GM23338 (cell line): ENCODE data around the gene ACBD3. TPM values are rescaled to one million over a fixed set of nuclear protein-coding genes. Genes with fewer than 3 reads are reported as not detected.

Experiments used
- ATAC-seq: fragments of 200-7000 bp; cut with Tn5 transposase; 3 replicates; pipeline ENCODE4 v1.9.1; 2020
- DNase-seq: peaks from one replicate; pipeline ENCODE4 v3.0.0-alpha.2; 2015; ENCODE audit warnings: low spot score
- H2AFZ ChIP-seq: fragments of 200-600 bp; sonication (generic); 2 replicates; pipeline ENCODE4 v1.8.0; 2016; ENCODE audit warnings: antibody characterized with exemption, mild to moderate bottlenecking, moderate library complexity
- H3F3A ChIP-seq: fragments of 200-600 bp; sonication (generic); replicated peaks from 2 replicates; pipeline ENCODE4 v1.8.0; 2017; ENCODE audit warnings: antibody characterized with exemption, mixed run types, low read depth
- H3K27ac ChIP-seq: fragments of 200-600 bp; sonication (generic); 2 replicates; pipeline ENCODE4 v1.6.1; 2016; ENCODE audit warnings: low read depth
- H3K27me3 ChIP-seq: fragments of 200-600 bp; sonication (generic); 2 replicates; pipeline ENCODE4 v1.8.0; 2016; ENCODE audit warnings: mild to moderate bottlenecking, mixed run types, moderate library complexity; ENCODE audit not compliant: insufficient read depth
- H3K36me3 ChIP-seq: fragments of 200-600 bp; sonication (generic); 2 replicates; pipeline ENCODE4 v1.8.0; 2016; ENCODE audit warnings: mild to moderate bottlenecking; ENCODE audit not compliant: insufficient read depth
- H3K4me1 ChIP-seq: fragments of 200-600 bp; sonication (generic); 2 replicates; pipeline ENCODE4 v1.8.0; 2016; ENCODE audit warnings: mild to moderate bottlenecking, moderate library complexity; ENCODE audit not compliant: insufficient read depth
- H3K4me2 ChIP-seq: fragments of 200-600 bp; sonication (generic); 2 replicates; pipeline ENCODE4 v1.7.1; 2017; ENCODE audit warnings: mixed run types
- H3K4me3 ChIP-seq: fragments of 200-600 bp; sonication (generic); 2 replicates; pipeline ENCODE4 v1.6.1; 2016; ENCODE audit warnings: mixed run types
- H3K79me2 ChIP-seq: fragments of 200-600 bp; sonication (generic); replicated peaks from 2 replicates; pipeline ENCODE4 v1.8.0; 2017; ENCODE audit warnings: mild to moderate bottlenecking; ENCODE audit not compliant: insufficient read depth
- H3K9me2 ChIP-seq: fragments of 200-600 bp; sonication (generic); 2 replicates; pipeline ENCODE4 v1.8.0; 2017; ENCODE audit not compliant: insufficient read depth
- H4K20me1 ChIP-seq: fragments of 200-600 bp; sonication (generic); replicated peaks from 2 replicates; pipeline ENCODE4 v1.8.0; 2017; ENCODE audit warnings: mild to moderate bottlenecking; ENCODE audit not compliant: insufficient read depth
- H3K27ac Mint-ChIP-seq: 2 replicates; pipeline ENCODE4 v1.8.0; 2020; ENCODE audit warnings: inconsistent platforms, mild to moderate bottlenecking, moderate library complexity, mixed read lengths
- H3K27me3 Mint-ChIP-seq: 3 replicates; pipeline ENCODE4 v1.8.0; 2022; ENCODE audit warnings: low read depth, mild to moderate bottlenecking, moderate library complexity, mixed read lengths, inconsistent platforms; ENCODE audit not compliant: insufficient read depth, poor library complexity
- H3K36me3 Mint-ChIP-seq: 3 replicates; pipeline ENCODE4 v1.8.0; 2021; ENCODE audit warnings: low read depth, mild to moderate bottlenecking, inconsistent platforms, moderate library complexity, mixed read lengths
- H3K4me1 Mint-ChIP-seq: 3 replicates; pipeline ENCODE4 v1.8.0; 2020; ENCODE audit warnings: mild to moderate bottlenecking, inconsistent platforms, mixed read lengths
- H3K4me3 Mint-ChIP-seq: 3 replicates; pipeline ENCODE4 v1.8.0; 2021; ENCODE audit warnings: moderate library complexity, mild to moderate bottlenecking, inconsistent platforms, mixed read lengths
- H3K9me3 Mint-ChIP-seq: 3 replicates; pipeline ENCODE4 v1.8.0; 2020; ENCODE audit warnings: moderate library complexity, mild to moderate bottlenecking, inconsistent platforms, mixed read lengths
- CREB1 ChIP-seq: fragments of 250-450 bp; sonication (Bioruptor Pico); IDR thresholded peaks from 2 replicates; pipeline ENCODE4 v1.5.0; 2020; ENCODE audit warnings: low read depth, mild to moderate bottlenecking, moderate library complexity
- EZH2 ChIP-seq: fragments of 200-600 bp; sonication (generic); IDR thresholded peaks from one replicate; pipeline ENCODE4 v1.8.0; 2017; ENCODE audit warnings: antibody characterized with exemption, mild to moderate bottlenecking, low read depth; ENCODE audit not compliant: unreplicated experiment
- EZH2phosphoT487 ChIP-seq: fragments of 200-600 bp; sonication (generic); IDR thresholded peaks from one replicate; pipeline ENCODE4 v1.8.1; 2018; ENCODE audit warnings: antibody characterized with exemption; ENCODE audit not compliant: unreplicated experiment
- JUNB ChIP-seq: IDR thresholded peaks from one replicate; pipeline ENCODE4 v1.6.1; 2016; ENCODE audit warnings: antibody characterized with exemption; ENCODE audit not compliant: unreplicated experiment
- NANOG ChIP-seq: IDR thresholded peaks from 2 replicates; pipeline ENCODE4 v1.6.1; 2016; ENCODE audit warnings: antibody characterized with exemption, borderline replicate concordance
- POLR2AphosphoS5 ChIP-seq: IDR thresholded peaks from 2 replicates; pipeline ENCODE4 v1.6.1; 2016; ENCODE audit warnings: antibody characterized with exemption, low read depth
- STAT1 ChIP-seq: IDR thresholded peaks from one replicate; pipeline ENCODE4 v1.6.1; 2016; ENCODE audit warnings: antibody characterized with exemption; ENCODE audit not compliant: unreplicated experiment
- ZNF114 ChIP-seq: fragments of 250-450 bp; sonication (Bioruptor Pico); IDR thresholded peaks from 2 replicates; pipeline ENCODE4 v1.5.0; 2020; ENCODE audit warnings: mild to moderate bottlenecking, moderate library complexity
- ZNF331 ChIP-seq: fragments of 250-450 bp; sonication (Bioruptor Pico); IDR thresholded peaks from 2 replicates; pipeline ENCODE4 v1.5.0; 2020; ENCODE audit warnings: low read depth, mild to moderate bottlenecking, moderate library complexity
- polyA plus RNA-seq: library from polyadenylated mRNA; unstranded; fragments of >200 nt; fragmentation: Nextera tagmentation; extraction: Ambion mirVana; gene quantifications from 2 replicates; pipeline ENCODE4 v1.2.1, GENCODE V29; 2016
- total RNA-seq: library from RNA; depleted of rRNA; stranded (reverse); fragments of >200 nt; shearing (Covaris generic); gene quantifications from 2 replicates; pipeline ENCODE4 v1.2.3, GENCODE V29; 2014
- TF ChIP-seq, protein P1 (sequence below): IDR thresholded peaks from 2 replicates; pipeline ENCODE4 v1.6.1; 2016; ENCODE audit warnings: antibody characterized with exemption
- TF ChIP-seq, protein P2 (sequence below), 2 experiments: fragments of 200-600 bp in 1 of 2; sonication (generic) in 1 of 2; conservative IDR thresholded peaks; 2 replicates each; pipeline versions ENCODE4 v1.5.1 to v1.6.1; 2016 to 2017; ENCODE audit warnings: antibody characterized with exemption in 2 of 2, low read depth in 2 of 2, mild to moderate bottlenecking in 2 of 2, moderate library complexity in 1 of 2
- TF ChIP-seq, protein P3 (sequence below): IDR thresholded peaks from one replicate; pipeline ENCODE4 v1.6.1; 2018; ENCODE audit warnings: antibody characterized with exemption; ENCODE audit not compliant: unreplicated experiment
- TF ChIP-seq, protein P4 (sequence below): fragments of 250-450 bp; sonication (Bioruptor Pico); IDR thresholded peaks from 2 replicates; pipeline ENCODE4 v1.5.0; 2020; ENCODE audit warnings: mild to moderate bottlenecking, moderate library complexity

Gene ACBD3
- total and polyA plus RNA-seq, 2 experiments from 2014 or later = 17.1 to 36.2 TPM

DNA sequence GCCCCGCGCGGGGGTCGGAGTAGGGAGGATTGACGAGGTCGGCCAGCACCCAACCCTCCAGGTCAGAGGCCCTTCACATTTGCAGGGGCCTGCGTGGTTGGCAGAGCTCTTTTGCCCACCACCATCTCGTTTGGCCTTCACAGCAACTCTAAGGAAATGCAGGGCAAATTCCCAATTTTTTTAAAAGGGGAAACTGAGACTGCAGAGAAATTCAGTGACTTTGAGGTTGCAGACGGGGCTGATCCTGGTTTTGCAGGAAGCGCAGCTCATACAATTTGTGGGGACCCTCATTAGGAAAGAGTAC is 430 bp upstream of the ACBD3 start:
- DNase-seq (no peak), ATAC-seq (no peak; the same call in 2 of the 3 replicates)
- Histone ChIP-seq H3K36me3 (no peaks in the 10 kb centered on the region), H3K4me3 (peak overlapping the region; percentile 97), H3K79me2 (peaks cover 42% of the 10 kb centered on the region), H2AFZ (peak overlapping the region; percentile 98), H3K4me2 (peak overlapping the region; percentile 96), H4K20me1 (peaks cover 15% of the 10 kb centered on the region), H3K27me3 (no peaks in the 10 kb centered on the region), H3K4me1 (peaks cover 4% of the 10 kb centered on the region; the same call in 1 of the 2 replicates), H3F3A (peaks cover 7% of the 10 kb centered on the region), H3K27ac (peak overlapping the region; percentile 93), H3K9me2 (no peaks in the 10 kb centered on the region)
- Mint-ChIP-seq H3K4me1 (peaks cover 21% of the 10 kb centered on the region), H3K4me3 (peak overlapping the region; percentile 89), H3K27ac (peak overlapping the region; percentile 64), H3K9me3 (no peaks in the 10 kb centered on the region), H3K36me3 (no peaks in the 10 kb centered on the region; the same call in 1 of the 3 replicates), H3K27me3 (peaks cover 2% of the 10 kb centered on the region)
- TF ChIP-seq, protein P1, sequence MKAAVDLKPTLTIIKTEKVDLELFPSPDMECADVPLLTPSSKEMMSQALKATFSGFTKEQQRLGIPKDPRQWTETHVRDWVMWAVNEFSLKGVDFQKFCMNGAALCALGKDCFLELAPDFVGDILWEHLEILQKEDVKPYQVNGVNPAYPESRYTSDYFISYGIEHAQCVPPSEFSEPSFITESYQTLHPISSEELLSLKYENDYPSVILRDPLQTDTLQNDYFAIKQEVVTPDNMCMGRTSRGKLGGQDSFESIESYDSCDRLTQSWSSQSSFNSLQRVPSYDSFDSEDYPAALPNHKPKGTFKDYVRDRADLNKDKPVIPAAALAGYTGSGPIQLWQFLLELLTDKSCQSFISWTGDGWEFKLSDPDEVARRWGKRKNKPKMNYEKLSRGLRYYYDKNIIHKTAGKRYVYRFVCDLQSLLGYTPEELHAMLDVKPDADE = no peak
- TF ChIP-seq, protein P2, sequence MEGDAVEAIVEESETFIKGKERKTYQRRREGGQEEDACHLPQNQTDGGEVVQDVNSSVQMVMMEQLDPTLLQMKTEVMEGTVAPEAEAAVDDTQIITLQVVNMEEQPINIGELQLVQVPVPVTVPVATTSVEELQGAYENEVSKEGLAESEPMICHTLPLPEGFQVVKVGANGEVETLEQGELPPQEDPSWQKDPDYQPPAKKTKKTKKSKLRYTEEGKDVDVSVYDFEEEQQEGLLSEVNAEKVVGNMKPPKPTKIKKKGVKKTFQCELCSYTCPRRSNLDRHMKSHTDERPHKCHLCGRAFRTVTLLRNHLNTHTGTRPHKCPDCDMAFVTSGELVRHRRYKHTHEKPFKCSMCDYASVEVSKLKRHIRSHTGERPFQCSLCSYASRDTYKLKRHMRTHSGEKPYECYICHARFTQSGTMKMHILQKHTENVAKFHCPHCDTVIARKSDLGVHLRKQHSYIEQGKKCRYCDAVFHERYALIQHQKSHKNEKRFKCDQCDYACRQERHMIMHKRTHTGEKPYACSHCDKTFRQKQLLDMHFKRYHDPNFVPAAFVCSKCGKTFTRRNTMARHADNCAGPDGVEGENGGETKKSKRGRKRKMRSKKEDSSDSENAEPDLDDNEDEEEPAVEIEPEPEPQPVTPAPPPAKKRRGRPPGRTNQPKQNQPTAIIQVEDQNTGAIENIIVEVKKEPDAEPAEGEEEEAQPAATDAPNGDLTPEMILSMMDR (conservative IDR thresholded peaks at IDR 0.05; ENCODE audit: low read depth in 2 of 2) = no peak
- TF ChIP-seq STAT1 (no peak), JUNB (no peak), CREB1 (CRISPR knock-in tag) (no peak), EZH2 (no peak), NANOG (no peak), ZNF331 (CRISPR knock-in tag) (no peak), POLR2AphosphoS5 (no peak), ZNF114 (CRISPR knock-in tag) (no peak), EZH2phosphoT487 (no peak)
- TF ChIP-seq, protein P3, sequence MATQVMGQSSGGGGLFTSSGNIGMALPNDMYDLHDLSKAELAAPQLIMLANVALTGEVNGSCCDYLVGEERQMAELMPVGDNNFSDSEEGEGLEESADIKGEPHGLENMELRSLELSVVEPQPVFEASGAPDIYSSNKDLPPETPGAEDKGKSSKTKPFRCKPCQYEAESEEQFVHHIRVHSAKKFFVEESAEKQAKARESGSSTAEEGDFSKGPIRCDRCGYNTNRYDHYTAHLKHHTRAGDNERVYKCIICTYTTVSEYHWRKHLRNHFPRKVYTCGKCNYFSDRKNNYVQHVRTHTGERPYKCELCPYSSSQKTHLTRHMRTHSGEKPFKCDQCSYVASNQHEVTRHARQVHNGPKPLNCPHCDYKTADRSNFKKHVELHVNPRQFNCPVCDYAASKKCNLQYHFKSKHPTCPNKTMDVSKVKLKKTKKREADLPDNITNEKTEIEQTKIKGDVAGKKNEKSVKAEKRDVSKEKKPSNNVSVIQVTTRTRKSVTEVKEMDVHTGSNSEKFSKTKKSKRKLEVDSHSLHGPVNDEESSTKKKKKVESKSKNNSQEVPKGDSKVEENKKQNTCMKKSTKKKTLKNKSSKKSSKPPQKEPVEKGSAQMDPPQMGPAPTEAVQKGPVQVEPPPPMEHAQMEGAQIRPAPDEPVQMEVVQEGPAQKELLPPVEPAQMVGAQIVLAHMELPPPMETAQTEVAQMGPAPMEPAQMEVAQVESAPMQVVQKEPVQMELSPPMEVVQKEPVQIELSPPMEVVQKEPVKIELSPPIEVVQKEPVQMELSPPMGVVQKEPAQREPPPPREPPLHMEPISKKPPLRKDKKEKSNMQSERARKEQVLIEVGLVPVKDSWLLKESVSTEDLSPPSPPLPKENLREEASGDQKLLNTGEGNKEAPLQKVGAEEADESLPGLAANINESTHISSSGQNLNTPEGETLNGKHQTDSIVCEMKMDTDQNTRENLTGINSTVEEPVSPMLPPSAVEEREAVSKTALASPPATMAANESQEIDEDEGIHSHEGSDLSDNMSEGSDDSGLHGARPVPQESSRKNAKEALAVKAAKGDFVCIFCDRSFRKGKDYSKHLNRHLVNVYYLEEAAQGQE = no peak
- TF ChIP-seq, protein P4, sequence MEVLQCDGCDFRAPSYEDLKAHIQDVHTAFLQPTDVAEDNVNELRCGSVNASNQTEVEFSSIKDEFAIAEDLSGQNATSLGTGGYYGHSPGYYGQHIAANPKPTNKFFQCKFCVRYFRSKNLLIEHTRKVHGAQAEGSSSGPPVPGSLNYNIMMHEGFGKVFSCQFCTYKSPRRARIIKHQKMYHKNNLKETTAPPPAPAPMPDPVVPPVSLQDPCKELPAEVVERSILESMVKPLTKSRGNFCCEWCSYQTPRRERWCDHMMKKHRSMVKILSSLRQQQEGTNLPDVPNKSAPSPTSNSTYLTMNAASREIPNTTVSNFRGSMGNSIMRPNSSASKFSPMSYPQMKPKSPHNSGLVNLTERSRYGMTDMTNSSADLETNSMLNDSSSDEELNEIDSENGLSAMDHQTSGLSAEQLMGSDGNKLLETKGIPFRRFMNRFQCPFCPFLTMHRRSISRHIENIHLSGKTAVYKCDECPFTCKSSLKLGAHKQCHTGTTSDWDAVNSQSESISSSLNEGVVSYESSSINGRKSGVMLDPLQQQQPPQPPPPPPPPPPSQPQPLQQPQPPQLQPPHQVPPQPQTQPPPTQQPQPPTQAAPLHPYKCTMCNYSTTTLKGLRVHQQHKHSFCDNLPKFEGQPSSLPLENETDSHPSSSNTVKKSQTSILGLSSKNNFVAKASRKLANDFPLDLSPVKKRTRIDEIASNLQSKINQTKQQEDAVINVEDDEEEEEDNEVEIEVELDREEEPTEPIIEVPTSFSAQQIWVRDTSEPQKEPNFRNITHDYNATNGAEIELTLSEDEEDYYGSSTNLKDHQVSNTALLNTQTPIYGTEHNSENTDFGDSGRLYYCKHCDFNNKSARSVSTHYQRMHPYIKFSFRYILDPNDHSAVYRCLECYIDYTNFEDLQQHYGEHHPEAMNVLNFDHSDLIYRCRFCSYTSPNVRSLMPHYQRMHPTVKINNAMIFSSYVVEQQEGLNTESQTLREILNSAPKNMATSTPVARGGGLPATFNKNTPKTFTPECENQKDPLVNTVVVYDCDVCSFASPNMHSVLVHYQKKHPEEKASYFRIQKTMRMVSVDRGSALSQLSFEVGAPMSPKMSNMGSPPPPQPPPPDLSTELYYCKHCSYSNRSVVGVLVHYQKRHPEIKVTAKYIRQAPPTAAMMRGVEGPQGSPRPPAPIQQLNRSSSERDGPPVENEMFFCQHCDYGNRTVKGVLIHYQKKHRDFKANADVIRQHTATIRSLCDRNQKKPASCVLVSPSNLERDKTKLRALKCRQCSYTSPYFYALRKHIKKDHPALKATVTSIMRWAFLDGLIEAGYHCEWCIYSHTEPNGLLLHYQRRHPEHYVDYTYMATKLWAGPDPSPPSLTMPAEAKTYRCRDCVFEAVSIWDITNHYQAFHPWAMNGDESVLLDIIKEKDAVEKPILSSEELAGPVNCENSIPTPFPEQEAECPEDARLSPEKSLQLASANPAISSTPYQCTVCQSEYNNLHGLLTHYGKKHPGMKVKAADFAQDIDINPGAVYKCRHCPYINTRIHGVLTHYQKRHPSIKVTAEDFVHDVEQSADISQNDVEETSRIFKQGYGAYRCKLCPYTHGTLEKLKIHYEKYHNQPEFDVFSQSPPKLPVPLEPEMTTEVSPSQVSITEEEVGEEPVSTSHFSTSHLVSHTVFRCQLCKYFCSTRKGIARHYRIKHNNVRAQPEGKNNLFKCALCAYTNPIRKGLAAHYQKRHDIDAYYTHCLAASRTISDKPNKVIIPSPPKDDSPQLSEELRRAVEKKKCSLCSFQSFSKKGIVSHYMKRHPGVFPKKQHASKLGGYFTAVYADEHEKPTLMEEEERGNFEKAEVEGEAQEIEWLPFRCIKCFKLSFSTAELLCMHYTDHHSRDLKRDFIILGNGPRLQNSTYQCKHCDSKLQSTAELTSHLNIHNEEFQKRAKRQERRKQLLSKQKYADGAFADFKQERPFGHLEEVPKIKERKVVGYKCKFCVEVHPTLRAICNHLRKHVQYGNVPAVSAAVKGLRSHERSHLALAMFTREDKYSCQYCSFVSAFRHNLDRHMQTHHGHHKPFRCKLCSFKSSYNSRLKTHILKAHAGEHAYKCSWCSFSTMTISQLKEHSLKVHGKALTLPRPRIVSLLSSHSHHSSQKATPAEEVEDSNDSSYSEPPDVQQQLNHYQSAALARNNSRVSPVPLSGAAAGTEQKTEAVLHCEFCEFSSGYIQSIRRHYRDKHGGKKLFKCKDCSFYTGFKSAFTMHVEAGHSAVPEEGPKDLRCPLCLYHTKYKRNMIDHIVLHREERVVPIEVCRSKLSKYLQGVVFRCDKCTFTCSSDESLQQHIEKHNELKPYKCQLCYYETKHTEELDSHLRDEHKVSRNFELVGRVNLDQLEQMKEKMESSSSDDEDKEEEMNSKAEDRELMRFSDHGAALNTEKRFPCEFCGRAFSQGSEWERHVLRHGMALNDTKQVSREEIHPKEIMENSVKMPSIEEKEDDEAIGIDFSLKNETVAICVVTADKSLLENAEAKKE (CRISPR knock-in tag) = no peak
